Measurements from ENCODE around the gene DPY19L3.

Gene DPY19L3

DNA sequence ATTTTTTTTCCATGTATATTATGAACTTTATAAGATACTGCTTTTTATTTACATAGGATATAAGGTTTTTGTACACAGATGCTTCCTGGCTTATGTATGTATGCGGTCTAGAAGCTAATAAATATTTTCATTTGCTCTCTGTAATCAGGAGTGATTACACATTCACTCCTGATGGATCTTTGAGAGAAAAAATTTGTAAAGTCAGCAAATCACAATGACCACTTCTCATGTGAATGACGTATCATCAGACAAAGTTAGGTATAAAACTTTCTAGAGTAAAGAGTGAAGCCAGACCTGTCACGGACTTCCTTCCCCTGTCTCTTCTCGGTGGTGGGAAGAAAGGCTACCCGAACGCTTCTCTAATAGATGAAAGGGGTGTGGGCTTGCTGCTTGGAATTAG is 31.1 kb downstream of the DPY19L3 start:
- TF ChIP-seq, protein P1, sequence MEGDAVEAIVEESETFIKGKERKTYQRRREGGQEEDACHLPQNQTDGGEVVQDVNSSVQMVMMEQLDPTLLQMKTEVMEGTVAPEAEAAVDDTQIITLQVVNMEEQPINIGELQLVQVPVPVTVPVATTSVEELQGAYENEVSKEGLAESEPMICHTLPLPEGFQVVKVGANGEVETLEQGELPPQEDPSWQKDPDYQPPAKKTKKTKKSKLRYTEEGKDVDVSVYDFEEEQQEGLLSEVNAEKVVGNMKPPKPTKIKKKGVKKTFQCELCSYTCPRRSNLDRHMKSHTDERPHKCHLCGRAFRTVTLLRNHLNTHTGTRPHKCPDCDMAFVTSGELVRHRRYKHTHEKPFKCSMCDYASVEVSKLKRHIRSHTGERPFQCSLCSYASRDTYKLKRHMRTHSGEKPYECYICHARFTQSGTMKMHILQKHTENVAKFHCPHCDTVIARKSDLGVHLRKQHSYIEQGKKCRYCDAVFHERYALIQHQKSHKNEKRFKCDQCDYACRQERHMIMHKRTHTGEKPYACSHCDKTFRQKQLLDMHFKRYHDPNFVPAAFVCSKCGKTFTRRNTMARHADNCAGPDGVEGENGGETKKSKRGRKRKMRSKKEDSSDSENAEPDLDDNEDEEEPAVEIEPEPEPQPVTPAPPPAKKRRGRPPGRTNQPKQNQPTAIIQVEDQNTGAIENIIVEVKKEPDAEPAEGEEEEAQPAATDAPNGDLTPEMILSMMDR (IDR thresholded peaks at IDR 0.05): no peak

DNA sequence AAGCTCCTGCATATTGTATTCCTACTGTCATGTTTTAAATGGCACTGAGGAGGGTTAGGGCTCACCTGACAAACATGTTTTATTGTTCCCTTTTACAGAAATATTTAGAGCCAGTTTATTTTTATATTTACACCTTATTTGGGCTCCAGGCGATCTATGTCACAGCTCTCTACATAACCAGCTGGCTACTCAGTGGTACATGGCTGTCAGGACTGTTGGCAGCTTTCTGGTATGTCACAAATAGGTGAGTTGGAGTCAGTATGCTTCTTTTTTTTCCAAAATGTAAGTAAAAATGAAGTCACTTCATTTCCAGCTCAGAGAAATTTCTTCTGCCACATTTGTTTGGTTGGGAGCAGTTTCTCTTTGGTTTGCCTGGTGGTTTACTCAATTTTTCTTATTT is 31.5 kb downstream of the DPY19L3 start:
- TF ChIP-seq, protein P1 (IDR thresholded peaks at IDR 0.05): no peak

GRCh38 chr19:32438751-32439150 is 33.2 kb downstream of the DPY19L3 start:
- TF ChIP-seq, protein P1 (IDR thresholded peaks at IDR 0.05): no peak

GRCh38 chr19:32442650-32443049 is 37.1 kb downstream of the DPY19L3 start:
- TF ChIP-seq, protein P1 (IDR thresholded peaks at IDR 0.05): no peak

GRCh38 chr19:32448026-32448425 is 42.5 kb downstream of the DPY19L3 start:
- TF ChIP-seq, protein P1 (IDR thresholded peaks at IDR 0.05): no peak

GRCh38 chr19:32450217-32450616 is 44.6 kb downstream of the DPY19L3 start:
- TF ChIP-seq, protein P1 (IDR thresholded peaks at IDR 0.05): no peak

DNA sequence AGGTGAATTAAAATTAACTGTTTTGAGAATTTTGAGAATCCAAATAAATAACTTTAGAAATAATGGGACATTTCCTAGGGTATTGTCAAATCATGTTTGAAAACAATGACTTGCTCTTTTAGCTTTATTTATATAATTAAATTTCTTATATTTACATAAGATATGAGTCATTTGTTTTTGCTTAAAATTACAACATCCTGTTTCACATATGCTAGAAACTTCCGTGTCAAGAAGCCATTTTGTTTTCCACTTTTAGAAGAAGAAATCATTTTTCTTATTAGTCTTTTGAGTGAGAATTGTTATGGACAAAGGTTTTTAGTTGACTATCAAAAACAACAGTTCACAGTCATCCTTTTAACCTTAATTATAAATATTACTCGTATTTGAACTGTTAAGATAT is 48.2 kb downstream of the DPY19L3 start:
- TF ChIP-seq, protein P1 (IDR thresholded peaks at IDR 0.05): no peak

DNA sequence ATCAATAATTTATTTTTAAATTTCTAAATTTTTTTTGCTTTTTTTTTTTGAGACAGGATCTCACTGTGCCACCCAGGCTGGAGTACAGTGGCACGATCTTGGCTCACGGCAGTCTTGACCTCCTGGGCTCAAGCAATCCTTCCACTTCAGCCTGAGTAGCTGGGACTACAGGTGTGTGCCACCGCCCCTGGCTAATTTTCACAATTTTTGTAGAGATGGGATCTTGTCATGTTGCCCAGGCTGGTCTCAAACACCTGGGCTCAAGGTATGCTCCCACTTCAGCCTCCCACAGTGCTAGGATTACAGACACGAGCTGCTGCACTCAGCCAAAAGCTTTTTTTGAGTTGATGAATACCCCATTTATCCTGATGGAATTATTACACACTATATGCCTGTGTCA is 50.8 kb downstream of the DPY19L3 start:
- TF ChIP-seq, protein P1 (IDR thresholded peaks at IDR 0.05): no peak

All from LNCAP (cell line).